ENCODE measurements around the gene NEDD4.
A peak's percentile ranks its signal among the peaks of the same experiment; 100 is the strongest.
"Not testable (repeated sequence)": the region's sequence is repeated elsewhere in the genome, so short reads cannot be mapped to it uniquely, and the experiment has no call there.

Gene NEDD4

GRCh38 chr15:55856506-55857164, 136.8 kb downstream of the NEDD4 start:
- DNase-seq (ENCODE audit: low read depth): peak; percentile 56
- H3K4me3 ChIP-seq (replicated peaks; ENCODE audit: low read depth, low read length): no peak overlapping the region
- TF ChIP-seq, protein P1, sequence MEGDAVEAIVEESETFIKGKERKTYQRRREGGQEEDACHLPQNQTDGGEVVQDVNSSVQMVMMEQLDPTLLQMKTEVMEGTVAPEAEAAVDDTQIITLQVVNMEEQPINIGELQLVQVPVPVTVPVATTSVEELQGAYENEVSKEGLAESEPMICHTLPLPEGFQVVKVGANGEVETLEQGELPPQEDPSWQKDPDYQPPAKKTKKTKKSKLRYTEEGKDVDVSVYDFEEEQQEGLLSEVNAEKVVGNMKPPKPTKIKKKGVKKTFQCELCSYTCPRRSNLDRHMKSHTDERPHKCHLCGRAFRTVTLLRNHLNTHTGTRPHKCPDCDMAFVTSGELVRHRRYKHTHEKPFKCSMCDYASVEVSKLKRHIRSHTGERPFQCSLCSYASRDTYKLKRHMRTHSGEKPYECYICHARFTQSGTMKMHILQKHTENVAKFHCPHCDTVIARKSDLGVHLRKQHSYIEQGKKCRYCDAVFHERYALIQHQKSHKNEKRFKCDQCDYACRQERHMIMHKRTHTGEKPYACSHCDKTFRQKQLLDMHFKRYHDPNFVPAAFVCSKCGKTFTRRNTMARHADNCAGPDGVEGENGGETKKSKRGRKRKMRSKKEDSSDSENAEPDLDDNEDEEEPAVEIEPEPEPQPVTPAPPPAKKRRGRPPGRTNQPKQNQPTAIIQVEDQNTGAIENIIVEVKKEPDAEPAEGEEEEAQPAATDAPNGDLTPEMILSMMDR (IDR thresholded peaks at IDR 0.05; ENCODE audit: low read length, missing control alignments): no peak

DNA sequence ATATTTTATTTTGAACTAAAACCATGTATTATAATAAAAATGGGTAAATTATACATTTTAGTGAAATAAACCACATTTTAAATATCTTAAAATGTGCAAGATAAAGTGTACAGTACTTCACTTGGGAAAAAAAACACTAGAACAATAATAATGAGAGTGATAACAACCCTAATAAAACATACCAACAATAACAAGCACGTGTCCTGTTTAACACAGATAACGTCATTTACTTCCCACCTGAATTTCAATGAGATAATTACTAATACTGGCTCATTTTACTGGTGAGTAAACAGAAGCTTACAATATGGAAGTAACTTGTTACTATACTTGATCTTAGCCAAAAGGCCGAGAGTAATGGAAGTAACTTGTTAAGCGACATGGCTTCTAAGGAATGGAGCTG, 140.3 kb downstream of the NEDD4 start:
- no peak for DNase-seq (ENCODE audit: low read depth)
- TF ChIP-seq, protein P1 (IDR thresholded peaks at IDR 0.05; ENCODE audit: low read length, missing control alignments): no peak
- no peak overlapping the region for H3K4me3 ChIP-seq (replicated peaks; ENCODE audit: low read depth, low read length)

- H3K4me3 ChIP-seq (replicated peaks; ENCODE audit: low read depth, low read length): no peak overlapping the region
- TF ChIP-seq, protein P1 (IDR thresholded peaks at IDR 0.05; ENCODE audit: low read length, missing control alignments): peak; percentile 92
- DNase-seq (ENCODE audit: low read depth): peak; percentile 88
Observed at GRCh38 chr15:55846116-55846707, 147.2 kb downstream of the NEDD4 start.

GRCh38 chr15:55842897-55843296, 150.5 kb downstream of the NEDD4 start:
- DNase-seq (ENCODE audit: low read depth); H3K4me3 ChIP-seq (replicated peaks; ENCODE audit: low read depth, low read length): not testable (repeated sequence)

DNA sequence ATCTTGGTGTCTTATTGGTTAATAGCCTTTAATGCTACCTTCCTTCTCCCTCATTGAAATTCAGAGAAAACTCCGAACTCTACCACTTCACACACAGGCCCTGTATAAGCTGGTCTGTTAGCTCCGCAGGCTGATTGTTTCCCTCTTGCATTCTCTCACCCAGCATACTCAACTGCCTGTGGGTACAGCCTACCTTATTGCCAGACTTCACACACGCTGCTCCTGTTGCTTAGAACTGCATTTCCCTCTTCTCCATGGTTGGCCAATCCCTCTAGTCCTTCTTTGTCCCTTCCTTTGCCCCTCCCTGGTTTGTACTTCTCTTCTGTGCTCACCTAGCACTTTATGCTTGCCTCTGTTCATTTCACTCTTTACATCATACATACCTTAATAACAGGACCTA, 157.5 kb downstream of the NEDD4 start:
- DNase-seq (ENCODE audit: low read depth): no peak
- no peak overlapping the region for H3K4me3 ChIP-seq (replicated peaks; ENCODE audit: low read depth, low read length)
- TF ChIP-seq, protein P1 (IDR thresholded peaks at IDR 0.05; ENCODE audit: low read length, missing control alignments): no peak

- TF ChIP-seq, protein P1 (IDR thresholded peaks at IDR 0.05; ENCODE audit: low read length, missing control alignments): no peak
Observed at GRCh38 chr15:55834331-55834730, 159.1 kb downstream of the NEDD4 start.

GRCh38 chr15:55829826-55830225, 163.6 kb downstream of the NEDD4 start:
- TF ChIP-seq, protein P1 (IDR thresholded peaks at IDR 0.05; ENCODE audit: low read length, missing control alignments): no peak
- H3K4me3 ChIP-seq (replicated peaks; ENCODE audit: low read depth, low read length): no peak overlapping the region
- DNase-seq (ENCODE audit: low read depth): no peak

More at GRCh38 chr15:55834331-55834730, 159.1 kb downstream of the NEDD4 start:
- no peak overlapping the region for H3K4me3 ChIP-seq (replicated peaks; ENCODE audit: low read depth, low read length)
- DNase-seq (ENCODE audit: low read depth): no peak
